GM19397 (cell line): ENCODE measurements around the gene ABCC8.

Experiments used
- ATAC-seq: cut with Tn5 transposase; IDR thresholded peaks from one replicate; pipeline ENCODE4 v1.9.1; 2021; ENCODE audit warnings: mild to moderate bottlenecking, moderate library complexity; ENCODE audit not compliant: unreplicated experiment

The ABCC8 gene

DNA sequence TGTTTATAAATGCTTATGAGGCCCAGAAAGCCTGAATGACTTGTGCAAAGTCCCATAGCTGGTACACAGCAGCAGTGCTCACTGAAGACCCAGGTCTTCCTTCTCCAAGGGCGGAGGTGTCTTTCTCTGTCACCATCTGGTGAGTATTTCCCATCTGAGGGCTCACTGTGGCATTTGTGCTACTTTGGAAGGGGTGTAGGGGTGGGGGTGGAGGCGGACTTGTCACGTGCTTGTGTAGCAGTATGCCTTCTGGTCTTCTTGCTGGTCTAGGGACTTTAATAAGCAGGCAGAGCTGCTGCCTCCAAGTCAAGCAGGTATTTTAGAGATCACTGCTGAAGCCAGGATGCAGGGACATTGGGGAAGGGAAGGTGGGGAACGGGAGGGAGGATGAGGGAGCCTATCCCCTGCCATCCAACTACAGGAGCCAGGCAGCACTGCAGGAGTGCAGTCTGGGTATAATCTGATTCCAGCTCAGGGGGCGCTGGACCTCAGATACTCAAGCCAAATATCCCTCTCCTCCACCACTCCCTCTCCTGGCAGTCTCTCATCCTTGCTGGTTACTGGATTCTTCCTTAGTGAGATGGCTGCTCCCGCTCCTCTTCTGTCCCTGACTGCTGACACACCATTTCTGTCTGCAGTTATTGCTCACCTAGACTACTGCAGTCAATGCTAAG, 3.4 kb downstream of the ABCC8 start:
- ATAC-seq: no peak

DNA sequence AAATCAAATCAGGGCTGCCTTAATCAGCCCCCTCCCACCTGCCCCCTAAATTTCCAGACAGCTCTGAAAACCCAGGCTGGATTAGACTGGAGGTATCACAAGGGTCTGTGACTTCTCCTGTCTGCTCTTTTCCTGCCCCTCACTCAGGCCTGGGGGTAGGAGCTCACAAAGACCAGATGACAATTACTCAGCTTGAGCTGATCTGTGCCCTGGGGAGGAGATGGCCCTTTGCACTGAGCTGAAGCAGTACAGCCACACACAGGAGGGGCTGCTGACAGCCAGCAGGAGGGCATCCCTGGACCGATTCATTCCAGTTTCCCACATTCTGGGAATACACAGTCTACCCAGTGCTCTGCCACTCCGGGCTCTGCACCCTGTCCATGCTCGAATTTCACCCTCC, 4.2 kb downstream of the ABCC8 start:
- ATAC-seq: no peak

DNA sequence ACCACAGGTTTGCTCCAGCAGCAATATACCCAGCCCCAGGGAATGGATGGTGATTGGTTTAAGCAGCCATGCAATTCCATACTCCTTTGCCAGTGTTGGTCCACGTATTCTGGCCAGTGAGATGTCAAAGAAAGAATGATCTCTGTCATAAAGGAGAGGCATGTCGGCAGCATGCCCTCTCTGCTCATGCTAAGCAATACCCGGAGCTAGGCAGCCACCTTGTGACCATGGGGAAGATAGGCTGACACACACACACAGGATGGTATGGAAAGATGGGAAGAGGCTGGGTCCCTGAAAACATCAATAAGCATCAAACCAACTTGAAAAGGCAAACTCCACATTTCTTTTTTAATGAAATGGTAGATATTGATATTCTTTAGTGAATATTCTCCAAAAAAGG, 5.1 kb downstream of the ABCC8 start:
- ATAC-seq: no peak

DNA sequence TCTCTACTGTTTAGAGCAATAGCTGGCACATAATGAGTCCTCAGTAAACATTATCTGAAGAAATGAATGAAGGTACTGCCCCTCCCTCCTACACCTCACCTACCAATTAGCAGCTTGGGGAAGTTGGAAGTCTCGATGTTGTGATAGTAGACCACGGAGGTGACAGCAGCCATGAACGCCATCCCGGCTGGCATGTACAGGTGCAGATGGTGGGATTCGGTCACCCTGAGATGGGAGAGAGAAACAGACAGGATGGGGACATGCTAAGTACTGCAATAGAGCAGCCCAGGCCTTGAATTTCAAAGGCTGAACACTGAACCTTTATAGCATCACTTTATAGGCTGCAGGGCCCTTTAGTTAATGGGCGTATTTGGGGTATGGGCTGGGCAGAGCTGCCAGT, 6.6 kb downstream of the ABCC8 start:
- ATAC-seq: no peak

DNA sequence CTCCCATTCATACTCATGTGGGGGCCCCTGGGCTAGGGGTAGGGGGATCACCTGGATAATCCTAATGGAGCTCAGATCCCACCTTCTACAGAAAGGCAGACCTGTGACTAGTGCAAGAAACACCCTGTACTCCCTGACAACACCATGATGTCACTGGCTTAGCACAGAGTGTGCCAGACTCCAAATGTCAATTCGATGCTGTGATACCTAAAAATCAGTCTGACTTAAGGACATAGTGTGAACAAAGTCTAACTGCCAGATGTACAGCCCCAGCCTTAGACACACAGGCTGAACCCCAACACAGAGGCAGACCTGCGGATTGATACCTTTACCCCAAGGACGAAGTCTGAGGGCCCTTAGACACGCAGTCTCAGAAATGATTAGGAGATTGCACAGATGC, 8.5 kb downstream of the ABCC8 start:
- ATAC-seq: no peak

DNA sequence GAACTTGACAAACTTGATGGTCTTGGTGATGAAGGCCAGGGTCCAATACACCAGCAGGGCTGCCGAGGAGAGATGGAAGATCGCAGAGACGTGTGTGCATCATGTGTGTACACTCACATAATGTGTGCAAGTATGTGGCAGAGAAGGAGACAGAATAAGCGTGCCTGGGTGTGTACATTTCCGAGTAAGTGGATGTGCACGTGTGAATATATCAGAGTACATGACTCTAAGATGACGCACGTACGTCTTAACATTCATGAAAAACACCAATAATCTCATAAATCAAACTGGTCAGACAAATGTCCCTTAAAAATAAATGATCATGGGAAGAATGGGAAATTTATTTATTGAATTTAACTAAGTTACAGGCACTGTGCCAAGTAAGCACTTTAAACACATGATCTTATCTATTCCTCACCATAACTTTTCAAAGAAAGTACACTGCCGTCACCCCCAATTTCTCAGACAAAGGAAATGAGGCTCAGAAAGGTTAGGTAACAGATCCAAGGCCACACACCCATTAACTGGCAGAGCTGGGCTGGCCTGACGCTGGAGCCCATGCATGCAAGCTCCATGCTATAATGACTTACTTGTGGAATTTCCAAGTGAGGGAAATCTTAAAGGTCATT, 13.0 kb downstream of the ABCC8 start:
- no peak for ATAC-seq

DNA sequence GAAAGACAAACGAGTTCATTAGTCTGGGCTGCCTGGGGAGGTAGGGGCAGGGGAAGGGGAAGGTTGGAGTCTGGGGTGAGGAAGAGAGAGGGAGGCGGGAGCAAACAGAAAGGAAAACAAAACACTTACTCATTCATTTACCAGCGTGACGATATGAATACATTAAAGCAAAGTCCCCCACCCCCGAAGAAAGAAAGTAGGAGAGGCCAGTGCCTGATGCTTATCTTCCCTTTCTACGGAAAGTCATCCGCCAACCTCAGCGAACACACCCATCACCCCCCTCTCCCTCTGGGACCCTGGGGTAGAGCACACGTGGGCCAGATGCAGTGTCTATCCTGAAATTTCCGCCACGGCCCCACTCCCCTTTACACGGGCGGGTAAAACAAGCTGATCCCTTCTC, 13.7 kb downstream of the ABCC8 start:
- ATAC-seq: no peak

DNA sequence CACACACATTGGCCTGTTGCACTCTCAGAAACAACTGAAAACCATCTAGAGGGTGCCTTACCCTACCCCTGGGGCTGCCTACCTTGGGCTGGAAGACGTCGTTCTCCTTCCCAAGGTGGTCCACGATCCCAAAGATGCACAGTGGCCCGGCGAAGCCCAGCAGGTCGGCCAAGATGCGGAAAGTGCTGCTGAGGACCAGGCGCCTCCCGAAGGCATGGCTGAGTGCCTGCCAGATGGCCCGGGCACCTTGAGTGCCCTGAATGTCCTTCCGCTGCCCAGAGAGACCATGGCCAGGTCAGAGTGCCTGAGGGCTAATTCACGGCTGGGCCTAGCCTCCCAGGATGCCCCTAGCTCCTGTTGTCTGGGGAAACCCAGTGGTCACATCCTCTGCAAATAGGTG, 16.2 kb downstream of the ABCC8 start:
- no peak for ATAC-seq

DNA sequence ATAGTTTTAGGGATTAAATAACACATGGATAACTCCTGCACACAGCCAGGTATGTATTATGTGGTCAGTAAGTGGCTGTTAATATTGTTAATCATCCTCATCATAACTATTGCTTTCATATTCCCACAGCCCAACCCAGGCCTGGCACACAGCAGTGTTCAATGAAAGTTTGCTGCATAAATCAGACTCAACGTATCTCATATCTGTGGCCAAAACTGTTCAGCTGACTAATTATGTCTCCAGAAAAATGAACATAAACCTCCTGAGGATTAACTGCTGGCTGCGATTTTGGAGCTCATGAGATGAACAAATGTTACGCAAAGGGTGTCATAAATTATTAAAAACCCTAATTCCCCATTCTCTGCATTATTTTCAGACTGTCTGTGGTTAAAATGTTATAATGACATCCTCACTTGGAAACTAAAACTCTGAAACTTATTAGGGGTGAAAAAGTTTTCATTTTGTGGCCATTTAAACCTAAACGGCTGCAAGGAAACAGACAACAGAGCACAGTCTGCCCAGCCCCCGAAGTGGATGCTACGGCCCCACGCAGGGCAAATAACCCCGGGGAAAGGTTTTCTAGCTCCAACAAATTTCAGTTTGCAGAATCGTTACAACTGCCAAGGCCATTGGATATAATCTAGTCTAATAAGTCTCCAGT, 17.3 kb downstream of the ABCC8 start:
- no peak for ATAC-seq

DNA sequence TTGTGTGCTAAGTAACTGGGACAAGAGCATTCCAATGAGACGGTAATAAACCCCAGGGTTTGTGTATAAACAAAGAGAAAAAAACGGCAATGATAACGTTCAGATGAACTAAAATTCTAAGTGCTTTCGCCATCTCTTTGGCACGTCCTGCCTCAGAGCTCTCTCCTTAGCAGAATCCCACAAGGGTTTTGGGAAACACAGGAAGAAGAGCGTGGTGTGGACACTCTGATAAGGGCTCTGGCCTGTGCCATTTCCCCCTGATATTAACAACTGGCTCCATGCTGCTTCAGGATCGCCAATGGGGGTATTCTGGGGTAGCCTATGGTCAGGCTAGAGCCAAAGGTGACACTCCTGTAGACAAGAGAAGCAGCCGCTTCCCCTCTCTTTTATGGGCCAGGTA, 18.4 kb downstream of the ABCC8 start:
- ATAC-seq: no peak

DNA sequence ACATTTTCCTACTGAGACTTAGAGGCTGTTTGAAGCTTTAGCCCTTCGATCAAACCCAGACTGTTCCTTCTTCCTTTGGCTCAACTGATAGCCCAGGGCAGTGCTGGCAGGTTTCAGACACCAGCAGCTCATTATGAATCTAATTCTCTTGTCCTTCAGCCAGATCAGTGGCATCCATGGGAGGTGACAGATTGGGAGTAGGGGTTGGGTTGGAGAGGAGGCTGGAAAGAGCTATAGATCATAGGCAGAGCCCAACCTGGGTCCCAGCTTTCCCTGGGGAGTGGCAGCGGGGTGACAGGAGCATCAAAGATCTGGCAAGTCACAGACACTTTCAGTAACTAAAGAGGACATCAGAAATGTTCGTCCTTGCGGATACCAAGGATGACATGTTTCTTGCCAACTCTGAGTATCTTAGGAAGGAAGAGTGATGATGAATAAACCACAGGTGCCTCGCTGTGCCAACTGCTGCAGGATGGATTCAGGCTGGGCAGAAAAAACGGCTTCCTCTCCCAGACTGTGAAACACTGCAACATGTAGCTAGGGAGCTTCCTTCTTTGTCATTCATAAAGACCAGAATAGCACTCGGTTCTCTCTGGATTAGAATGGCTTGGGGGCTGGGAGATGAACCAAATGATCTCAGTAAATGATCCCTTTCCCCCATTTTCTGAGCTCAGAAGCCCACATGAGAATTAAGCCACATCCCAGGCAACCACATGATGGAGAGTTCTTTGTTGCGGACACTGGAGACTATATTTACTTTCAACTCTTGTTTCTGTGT, 19.1 kb downstream of the ABCC8 start:
- ATAC-seq: no peak

DNA sequence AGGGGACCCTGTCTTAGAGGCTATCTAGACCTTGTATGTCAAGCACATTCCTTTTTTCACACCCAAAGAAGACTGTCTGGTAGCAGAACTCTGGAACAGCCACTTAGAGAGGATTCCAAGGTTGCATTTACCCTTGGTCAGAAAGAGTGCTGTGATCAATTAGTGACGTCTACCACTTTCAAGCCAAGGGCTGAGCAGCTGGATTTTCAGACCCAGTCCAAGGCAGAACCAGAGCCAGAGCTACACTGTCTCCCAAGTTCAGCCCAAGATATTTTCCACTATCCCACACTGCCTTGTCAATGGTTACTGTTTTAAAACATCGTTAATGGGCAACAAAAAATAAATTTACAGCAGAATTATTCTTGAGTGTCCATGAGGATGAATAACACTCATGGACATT, 24.0 kb downstream of the ABCC8 start:
- ATAC-seq: no peak

DNA sequence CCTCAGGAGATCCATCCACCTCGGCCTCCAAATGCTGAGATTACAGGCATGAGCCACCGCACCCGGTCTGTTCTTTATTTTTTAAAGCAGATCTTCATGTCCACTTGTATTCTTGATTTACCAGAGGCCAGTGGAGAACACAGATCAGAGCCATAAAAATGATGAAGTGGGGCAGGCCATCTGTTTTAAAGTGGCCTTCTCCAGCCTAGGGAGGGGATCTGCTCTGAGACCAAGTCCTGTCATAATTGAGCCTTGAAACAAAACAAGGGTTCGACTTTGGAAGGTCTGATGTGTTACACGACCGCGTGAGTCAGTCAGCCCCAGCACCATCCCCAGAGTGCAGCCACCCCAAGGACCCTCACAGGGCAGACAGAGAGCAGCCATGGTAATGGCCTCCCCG, 27.5 kb downstream of the ABCC8 start:
- no peak for ATAC-seq

DNA sequence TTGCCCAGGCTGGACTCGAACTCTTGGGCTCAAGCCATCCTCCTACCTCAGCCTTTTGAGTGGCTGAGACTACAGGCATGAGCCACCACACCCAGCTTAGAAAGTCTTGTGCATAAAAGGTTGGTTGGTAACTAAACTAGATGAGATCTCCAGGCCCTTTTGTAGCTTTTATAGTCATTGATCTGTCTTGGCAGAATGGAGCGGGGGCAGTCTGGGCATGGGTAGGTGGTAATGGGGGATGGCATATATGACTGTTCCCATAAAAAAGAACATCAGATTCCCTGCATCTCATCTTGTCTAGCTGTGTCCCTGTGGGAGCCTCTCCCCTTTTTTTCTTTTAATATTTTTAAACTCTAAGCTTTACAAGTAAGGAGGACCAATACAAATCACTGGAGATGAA, 30.2 kb downstream of the ABCC8 start:
- ATAC-seq: no peak

DNA sequence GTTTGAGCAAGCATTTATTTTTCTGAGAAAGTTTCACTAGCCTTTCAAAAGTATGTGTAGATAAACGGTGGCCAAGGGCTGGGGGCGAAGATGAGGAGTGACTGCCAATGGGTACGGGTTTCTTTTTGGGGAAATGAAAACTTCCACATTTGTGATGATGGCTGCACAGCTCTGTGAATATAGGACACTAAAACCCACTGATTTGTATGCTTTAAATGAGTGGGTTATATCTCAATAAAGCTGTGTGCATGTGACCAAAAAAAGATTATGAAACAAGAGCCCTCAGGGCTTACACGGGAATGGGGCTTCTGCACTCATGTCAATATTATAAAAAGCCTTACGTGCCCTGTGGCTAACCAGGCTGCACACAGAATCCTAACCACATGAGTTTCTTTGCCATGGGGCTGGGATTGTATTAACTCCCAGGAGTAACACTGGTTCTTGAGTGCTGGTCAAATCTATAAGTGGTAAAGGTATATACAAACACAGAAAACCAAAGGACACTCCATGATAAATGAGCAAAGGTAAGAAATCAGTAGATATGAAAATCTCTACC, 31.3 kb downstream of the ABCC8 start:
- no peak for ATAC-seq

DNA sequence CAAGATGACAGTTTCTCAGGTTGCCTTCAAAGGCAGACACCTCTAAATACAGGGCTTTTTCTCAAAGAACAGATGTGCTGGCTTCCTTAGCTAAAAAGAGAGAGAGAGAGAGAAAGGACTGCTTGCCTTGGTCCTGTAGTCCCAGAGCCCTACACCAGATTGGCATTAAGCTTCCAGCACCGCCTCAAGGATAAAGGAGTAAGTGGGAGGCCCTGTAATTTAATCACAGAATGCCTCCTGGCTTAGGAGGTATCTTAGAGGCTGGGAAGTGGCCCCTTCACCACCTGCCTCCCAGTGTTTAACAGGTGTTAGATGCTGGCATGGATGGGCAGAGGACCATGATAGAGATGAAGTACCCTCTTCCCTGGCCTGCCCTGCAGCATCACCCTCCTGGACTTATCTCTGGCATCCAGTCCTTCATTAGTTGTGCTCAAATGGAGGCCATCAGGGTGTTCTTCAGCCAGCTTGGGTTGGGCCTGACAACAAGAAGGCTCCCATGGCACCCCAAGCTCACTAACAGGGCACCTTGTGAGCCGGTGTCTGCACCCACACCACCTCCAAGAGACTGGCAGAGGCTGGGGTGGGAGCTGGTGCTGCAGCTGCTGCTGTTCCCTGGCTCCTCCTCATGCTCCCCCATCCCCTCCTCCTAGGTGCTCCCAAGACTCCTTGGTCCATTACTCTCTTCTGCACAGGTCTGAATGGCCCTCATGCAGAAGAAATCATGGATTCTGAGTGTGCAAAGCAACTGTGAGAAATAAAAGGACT, 32.5 kb downstream of the ABCC8 start:
- ATAC-seq: no peak

DNA sequence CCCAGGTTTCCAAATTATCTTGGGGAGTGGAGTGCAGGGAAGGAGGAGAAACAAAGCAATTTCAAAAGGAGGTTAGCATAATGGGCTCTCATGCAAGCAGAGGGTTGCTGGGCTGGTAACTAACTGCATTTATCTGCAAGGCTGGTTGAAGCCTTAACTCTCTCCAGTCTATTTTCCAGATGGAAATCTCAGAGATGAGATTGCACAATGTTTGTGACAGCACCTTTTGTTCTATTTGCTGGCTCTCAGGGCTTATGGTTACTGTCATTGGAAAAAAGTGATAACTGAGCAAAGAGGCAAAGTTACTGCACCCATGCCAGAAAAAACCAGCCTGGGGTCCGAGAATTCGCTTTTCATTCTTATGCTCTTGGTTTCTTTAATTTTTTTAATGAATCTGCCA, 33.2 kb downstream of the ABCC8 start:
- no peak for ATAC-seq

DNA sequence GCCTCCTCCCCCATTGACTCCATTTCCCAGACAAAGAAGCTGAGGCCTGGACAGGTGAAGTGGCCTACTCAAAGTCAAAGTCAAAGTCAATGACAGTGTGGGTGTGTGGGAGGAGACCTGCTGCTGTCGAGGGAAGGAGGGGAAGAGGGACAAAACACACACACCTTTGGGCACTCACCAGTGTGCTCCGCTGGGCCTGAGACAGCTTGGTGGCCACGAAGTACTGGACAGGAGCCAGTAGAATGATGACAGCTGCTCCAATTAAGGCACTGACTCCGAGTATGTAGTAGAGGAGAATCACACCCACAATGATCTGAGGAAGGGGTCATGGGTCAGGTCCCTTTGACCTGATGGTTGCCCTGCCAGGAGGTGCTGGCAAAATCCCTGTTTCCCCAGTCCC, 33.6 kb downstream of the ABCC8 start:
- ATAC-seq: no peak

DNA sequence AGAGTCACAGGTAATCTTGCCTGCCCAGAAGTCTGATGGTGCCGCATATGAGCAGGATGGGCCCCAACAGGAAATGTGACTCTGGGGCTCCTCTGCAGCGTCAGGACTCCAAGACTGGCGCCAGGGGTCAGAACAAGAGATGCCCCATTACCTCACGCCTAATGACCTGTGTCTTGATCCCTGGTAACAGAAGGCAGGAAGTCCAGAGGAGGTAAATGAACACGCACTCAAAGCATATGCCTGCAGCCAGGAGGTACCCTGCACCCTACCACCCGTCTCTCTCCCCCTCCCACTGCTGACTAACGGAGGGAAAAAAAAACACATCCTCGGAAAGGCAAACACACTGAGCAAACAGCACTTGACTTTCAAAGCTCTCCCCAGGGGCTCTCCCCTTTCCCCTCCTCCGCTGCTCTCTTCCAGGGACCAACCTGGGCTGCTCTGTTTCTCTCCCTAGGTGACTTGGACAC, 37.3 kb downstream of the ABCC8 start:
- no peak for ATAC-seq

DNA sequence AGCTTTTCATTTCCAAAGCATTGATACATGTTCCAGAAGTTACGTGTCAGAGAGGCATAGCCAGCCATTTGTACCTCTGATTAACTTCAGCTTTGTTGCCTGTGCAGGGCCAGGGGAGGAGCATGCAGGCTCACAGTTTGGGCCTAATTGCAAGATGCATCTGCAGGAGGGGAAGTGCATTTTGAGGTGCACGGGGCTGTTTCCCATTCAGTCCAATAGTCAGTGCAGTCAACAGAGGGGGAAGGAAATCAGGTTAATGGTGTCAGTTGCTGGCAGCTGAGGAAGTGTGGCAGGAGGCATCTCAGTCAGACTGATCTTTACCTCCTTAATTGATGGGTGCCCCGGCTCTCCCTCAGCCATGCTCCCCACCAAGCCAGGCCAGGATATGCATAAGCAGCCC, 39.3 kb downstream of the ABCC8 start:
- ATAC-seq: no peak

DNA sequence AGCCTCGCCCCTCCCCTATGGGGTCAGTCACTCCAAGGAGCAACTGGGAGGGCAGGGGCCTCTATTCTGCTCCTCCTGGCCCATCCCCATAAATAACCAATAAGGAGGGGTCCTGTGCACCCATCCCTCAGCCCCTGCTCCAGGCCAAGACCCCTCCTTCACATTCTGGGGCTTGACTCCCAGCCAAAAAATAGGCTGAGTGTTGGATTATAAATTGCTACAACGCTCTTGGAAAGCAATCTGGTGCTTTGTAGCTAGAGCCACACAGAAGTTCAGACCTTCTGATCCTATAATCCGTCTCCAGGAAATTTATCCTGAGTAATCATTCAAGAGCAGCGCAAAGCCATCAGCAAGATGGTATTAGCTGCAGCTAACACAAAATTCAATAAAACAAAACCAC, 42.5 kb downstream of the ABCC8 start:
- ATAC-seq: no peak
